HG03558 (cell line): Measurements from ENCODE around the gene BDNF.

Source experiments
- ATAC-seq: cut with Tn5 transposase; IDR thresholded peaks from one replicate; pipeline ENCODE4 v1.9.1; 2021; ENCODE audit warnings: moderate number of reproducible peaks; ENCODE audit not compliant: unreplicated experiment; ENCODE audit errors: extremely low read depth

The BDNF gene

GRCh38 chr11:27610280-27610679 lies 90.0 kb downstream of the BDNF start:
- ATAC-seq, result no peak

DNA sequence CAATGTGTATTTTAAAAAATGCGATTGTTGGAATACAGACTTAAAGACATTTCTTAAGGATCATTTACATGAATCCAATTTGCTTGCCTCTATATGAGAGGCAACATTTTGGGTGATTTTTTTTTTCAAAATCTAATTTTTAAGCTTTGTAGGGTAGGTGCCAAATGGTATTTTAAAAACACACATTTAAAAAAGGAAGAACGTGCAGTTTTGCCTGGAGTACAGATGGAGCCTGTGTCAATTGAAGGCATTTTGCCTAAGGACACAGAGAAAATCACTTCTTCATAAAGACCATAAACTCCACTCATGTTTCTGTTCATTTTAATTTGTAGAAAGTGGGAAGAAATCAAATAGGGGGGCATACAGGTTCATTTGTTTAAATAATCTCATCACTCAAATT lies 91.3 kb downstream of the BDNF start:
- ATAC-seq, result no peak

GRCh38 chr11:27605422-27605821 lies 94.8 kb downstream of the BDNF start:
- ATAC-seq, result no peak
